GM12874 (cell line): ENCODE data around the gene ALX4.

Experiments
- TF ChIP-seq, protein P1 (sequence below): IDR thresholded peaks from 2 replicates; pipeline ENCODE4 v1.5.1; 2011; ENCODE audit warnings: low read depth, mild to moderate bottlenecking, control low read depth, low read length, moderate library complexity; ENCODE audit not compliant: insufficient read depth

The ALX4 gene

DNA sequence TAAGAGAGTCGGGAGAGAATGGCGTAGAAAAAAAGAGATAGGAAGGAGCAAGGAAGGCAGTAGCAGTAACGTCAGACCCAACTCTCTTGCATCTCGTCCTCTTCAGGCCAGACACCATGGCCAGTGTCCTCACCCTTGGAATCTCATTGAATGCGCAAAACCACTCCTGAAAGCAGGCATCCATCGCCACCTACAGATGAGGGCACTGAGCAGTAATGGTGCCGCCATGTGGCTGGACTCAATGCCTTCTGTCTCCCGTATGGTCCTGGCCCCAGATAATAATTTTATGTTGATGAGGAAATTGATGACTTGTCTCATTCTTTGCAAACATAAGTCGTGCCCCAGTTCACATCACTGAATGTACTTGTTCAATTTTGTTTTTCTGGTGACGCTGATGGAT is 17.8 kb upstream of the ALX4 start:
- TF ChIP-seq, protein P1, sequence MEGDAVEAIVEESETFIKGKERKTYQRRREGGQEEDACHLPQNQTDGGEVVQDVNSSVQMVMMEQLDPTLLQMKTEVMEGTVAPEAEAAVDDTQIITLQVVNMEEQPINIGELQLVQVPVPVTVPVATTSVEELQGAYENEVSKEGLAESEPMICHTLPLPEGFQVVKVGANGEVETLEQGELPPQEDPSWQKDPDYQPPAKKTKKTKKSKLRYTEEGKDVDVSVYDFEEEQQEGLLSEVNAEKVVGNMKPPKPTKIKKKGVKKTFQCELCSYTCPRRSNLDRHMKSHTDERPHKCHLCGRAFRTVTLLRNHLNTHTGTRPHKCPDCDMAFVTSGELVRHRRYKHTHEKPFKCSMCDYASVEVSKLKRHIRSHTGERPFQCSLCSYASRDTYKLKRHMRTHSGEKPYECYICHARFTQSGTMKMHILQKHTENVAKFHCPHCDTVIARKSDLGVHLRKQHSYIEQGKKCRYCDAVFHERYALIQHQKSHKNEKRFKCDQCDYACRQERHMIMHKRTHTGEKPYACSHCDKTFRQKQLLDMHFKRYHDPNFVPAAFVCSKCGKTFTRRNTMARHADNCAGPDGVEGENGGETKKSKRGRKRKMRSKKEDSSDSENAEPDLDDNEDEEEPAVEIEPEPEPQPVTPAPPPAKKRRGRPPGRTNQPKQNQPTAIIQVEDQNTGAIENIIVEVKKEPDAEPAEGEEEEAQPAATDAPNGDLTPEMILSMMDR, result no peak

DNA sequence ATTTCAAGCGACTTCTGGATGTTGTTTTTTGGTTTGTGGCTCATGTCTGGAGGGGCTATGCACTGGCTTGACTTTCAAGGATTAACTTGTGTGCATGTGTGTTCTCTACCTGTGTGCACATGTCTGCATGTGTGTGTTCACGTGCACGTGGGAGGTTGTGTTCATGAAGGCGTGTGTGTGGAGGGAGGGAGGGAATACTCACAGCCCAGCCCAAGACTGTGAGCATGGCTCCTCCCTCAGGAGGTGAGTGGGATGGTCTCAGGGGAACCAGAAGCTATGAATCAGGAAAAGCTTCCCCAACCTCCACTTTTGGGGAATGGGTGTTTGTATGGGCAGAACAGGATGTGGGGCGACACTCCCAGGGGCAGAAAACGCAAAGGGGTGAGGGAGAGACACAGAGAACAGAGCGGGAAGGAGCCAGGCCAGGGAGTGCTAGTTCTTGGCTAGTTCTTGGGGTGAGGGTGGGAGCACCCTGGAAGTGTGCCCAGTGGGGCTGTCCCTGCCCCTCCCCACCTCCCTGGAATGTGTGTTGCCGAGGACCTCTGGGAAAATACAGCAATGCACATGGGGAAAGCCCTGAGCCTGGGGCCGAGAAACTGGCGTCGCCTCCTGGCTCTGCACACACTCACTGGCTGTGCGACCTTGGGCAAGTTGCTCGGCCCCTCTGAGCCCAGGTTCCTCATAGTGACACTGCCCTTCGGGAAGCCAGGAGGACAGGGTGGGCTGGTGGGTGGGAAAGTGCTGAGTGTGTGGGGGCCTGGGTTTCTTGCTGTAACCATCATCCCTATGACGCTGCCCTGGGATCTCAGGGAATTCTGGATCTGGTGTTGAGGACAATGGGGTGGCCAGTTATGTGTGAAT is 16.9 kb upstream of the ALX4 start:
- TF ChIP-seq, protein P1, result no peak

DNA sequence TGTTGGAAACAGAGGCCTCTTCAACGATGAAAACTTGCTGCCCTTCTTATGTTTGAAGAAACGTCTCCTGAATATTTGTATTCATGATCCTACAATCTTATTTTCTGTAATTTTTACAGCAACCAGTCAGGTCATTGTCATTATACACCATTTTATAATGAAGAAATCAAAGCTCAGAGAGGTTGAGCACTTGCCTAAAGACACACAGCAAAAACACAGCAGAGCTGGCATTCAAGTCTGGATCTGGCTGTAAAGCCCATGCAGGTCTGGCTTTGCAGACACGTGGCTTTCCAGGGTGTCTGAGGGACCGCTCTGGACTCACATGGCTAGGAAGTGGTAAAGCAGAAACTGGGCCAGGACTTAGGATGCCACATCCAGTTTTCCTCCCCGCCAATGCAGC is 15.8 kb upstream of the ALX4 start:
- TF ChIP-seq, protein P1, result no peak

DNA sequence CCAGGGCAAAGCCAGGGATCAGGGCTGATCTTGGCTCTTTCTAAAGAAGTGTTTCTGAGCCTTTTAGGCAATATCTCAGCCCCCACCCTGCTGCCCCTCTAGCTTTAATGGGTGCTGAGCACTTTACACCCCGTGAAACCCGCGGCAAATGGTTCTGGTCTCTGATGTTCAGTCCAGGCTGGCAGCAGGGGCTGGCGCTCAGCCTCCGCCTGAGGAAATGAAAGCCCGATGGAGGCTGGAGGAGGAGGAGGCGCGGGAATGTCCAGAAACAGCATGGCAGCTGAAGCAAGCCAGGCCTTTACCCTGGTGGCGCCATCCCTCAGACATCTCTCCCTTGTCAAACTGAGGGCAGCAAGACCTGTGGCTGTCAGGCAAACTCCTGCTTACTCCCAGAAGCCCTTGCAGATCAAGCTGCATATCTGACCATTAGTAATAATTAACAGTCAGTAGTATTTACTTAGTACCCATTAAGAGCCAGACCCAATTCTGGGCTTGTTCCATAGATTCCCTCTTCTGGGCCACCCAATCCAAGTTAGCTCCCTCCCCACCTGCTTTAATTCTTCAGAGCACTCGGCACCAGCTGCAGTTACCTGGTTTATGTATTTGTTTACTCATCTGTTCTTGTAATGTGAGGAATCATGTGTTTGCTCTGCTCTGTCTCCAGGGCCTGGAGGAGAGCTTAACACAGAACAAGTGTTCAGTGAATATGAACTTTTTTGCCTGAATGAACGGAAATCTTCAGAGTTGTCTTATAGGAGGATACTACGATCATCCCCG is 15.0 kb upstream of the ALX4 start:
- TF ChIP-seq, protein P1, result no peak

DNA sequence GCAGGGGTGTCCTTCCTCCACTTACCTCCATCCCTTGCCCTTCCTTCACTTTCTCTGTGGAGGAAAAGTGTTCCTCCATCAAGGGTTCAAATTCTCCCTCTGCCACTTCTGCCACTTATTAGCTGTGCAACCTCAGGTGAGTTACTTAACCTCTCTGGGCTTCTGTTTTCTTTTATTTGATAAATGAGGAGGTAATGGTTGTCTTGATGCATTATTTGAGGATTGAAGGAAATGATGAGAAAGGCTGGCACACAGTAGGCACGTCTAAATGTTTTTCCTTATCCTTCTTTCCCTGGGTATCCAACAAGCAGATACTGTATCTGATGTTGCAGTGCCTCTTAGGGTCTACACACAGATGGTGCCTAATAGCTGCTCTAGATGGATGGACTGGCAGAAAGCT is 14.3 kb upstream of the ALX4 start:
- TF ChIP-seq, protein P1, result no peak

DNA sequence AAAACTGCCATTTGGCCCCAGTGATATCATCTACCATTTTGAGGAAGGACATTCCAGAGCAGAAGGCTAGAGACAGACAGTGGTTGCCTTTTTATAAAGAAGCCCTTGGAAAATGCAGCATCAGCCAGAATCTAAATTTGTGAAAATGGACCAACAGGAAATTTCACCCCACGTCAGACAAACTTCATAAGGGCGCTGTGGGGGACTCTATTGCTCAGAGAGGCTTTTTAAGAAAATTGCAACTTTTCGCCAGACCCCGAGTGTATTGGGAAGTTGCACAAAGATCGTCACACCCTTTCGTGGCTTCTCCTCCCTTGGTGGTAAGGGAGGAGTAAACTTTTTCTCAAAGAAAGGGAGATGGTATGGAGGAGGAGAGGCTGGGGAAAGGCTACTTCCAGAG is 12.3 kb upstream of the ALX4 start:
- TF ChIP-seq, protein P1, result no peak

DNA sequence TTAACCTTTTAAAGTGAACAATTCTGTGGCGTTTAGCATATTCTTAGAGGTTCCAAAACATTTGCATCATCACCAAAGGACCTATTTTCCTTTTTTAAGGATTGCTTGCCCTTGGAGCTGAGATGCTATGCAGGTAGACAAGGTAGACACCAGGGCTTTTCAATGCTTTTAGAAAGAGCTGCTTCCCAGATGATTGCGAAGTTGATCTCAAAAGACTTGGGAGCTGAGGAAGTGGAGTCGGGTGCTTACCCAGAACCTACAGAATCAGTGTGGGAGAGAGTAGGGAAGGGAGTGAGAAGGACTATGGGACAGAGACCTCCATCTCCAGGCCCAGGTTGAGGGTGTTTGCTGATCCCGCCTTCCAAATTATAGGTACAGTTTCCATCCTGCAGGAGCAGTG is 11.1 kb upstream of the ALX4 start:
- TF ChIP-seq, protein P1, result no peak
